RWPE2 (cell line): ENCODE data around the gene STXBP3.

ENCODE experiments used
- ATAC-seq: fragments of 200-7000 bp; cut with Tn5 transposase; 3 replicates; pipeline ENCODE4 v1.9.1; 2021; ENCODE audit warnings: low read depth
- DNase-seq: peaks from one replicate; pipeline ENCODE4 v3.0.0-alpha.2; 2020; ENCODE audit warnings: low spot score
- H3K27ac ChIP-seq: fragments of 450-650 bp; 2 replicates; pipeline ENCODE4 v1.5.1; 2017; ENCODE audit warnings: mild to moderate bottlenecking; ENCODE audit not compliant: poor library complexity, severe bottlenecking
- H3K27me3 ChIP-seq: fragments of 250-450 bp; sonication (Bioruptor Pico); 2 replicates; pipeline ENCODE4 v1.5.1; 2021; ENCODE audit warnings: mild to moderate bottlenecking, moderate library complexity; ENCODE audit not compliant: insufficient read depth, poor library complexity, severe bottlenecking
- H3K36me3 ChIP-seq: fragments of 250-450 bp; sonication (Bioruptor Pico); 2 replicates; pipeline ENCODE4 v1.5.1; 2020; ENCODE audit warnings: low read depth, mild to moderate bottlenecking, moderate library complexity
- H3K4me1 ChIP-seq: fragments of 250-450 bp; sonication (Bioruptor Pico); 2 replicates; pipeline ENCODE4 v1.5.1; 2021; ENCODE audit warnings: mild to moderate bottlenecking, moderate library complexity; ENCODE audit not compliant: insufficient read depth, poor library complexity, severe bottlenecking
- H3K4me3 ChIP-seq: fragments of 250-450 bp; sonication (Bioruptor Pico); 2 replicates; pipeline ENCODE4 v1.5.1; 2021; ENCODE audit warnings: mild to moderate bottlenecking, moderate library complexity; ENCODE audit not compliant: severe bottlenecking
- H3K9me3 ChIP-seq: fragments of 250-450 bp; sonication (Bioruptor Pico); 2 replicates; pipeline ENCODE4 v1.5.1; 2021; ENCODE audit warnings: mild to moderate bottlenecking, moderate library complexity; ENCODE audit not compliant: severe bottlenecking
- CTCF ChIP-seq: fragments of 450-650 bp; IDR thresholded peaks from one replicate; pipeline ENCODE4 v1.5.1; 2017; ENCODE audit warnings: mild to moderate bottlenecking, moderate library complexity; ENCODE audit not compliant: poor library complexity, severe bottlenecking

Gene STXBP3

GRCh38 chr1:108816049-108816893 is 69.8 kb downstream of the STXBP3 start:
- H3K27ac ChIP-seq = no peak overlapping the region
- no peak for DNase-seq
- no peak for TF ChIP-seq CTCF
- peaks cover 10% of the 10 kb centered on the region for H3K4me1 ChIP-seq
- no peak overlapping the region for H3K4me3 ChIP-seq
- H3K27me3 ChIP-seq = no peaks in the 10 kb centered on the region
- peak; percentile 84 for ATAC-seq
- no peaks in the 10 kb centered on the region for H3K36me3 ChIP-seq
- no peaks in the 10 kb centered on the region for H3K9me3 ChIP-seq

DNA sequence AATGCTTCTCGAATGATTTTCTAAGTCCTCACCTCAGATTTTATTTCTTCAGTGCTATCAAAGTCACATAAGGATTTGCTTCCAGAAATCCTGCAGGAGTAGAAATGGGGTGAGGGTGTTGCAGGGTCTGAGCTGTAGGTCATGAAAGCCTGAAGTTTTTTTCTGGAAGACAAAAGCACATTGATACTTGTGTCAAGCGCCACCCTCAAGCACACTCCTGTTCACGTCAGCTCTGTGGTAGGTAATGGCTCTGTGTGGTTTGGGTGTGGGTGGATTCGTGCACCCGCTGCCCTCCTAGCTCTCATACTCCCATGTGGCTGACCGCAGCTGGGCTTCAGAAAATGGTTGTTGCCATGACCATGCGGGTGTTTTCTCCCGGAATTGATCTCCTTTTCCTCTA is 70.5 kb downstream of the STXBP3 start:
- H3K4me3 ChIP-seq = no peak overlapping the region
- no peak for ATAC-seq
- no peaks in the 10 kb centered on the region for H3K27me3 ChIP-seq
- H3K9me3 ChIP-seq = no peaks in the 10 kb centered on the region
- DNase-seq = no peak
- H3K27ac ChIP-seq = no peak overlapping the region
- peaks cover 10% of the 10 kb centered on the region for H3K4me1 ChIP-seq
- no peak for TF ChIP-seq CTCF
- no peaks in the 10 kb centered on the region for H3K36me3 ChIP-seq

GRCh38 chr1:108817811-108818210 is 71.3 kb downstream of the STXBP3 start:
- Histone ChIP-seq H3K4me3 (no peak overlapping the region), H3K9me3 (no peaks in the 10 kb centered on the region), H3K4me1 (peaks cover 10% of the 10 kb centered on the region), H3K36me3 (no peaks in the 10 kb centered on the region), H3K27me3 (no peaks in the 10 kb centered on the region), H3K27ac (no peak overlapping the region)
- no peak for TF ChIP-seq CTCF
- DNase-seq (no peak), ATAC-seq (no peak)

GRCh38 chr1:108819878-108820277 is 73.4 kb downstream of the STXBP3 start:
- H3K4me3 ChIP-seq = no peak overlapping the region
- TF ChIP-seq CTCF = no peak
- ATAC-seq (no peak), DNase-seq (no peak)
- no peaks in the 10 kb centered on the region for H3K9me3 ChIP-seq
- no peaks in the 10 kb centered on the region for H3K36me3 ChIP-seq
- H3K27ac ChIP-seq = no peak overlapping the region
- H3K4me1 ChIP-seq = peaks cover 10% of the 10 kb centered on the region
- no peaks in the 10 kb centered on the region for H3K27me3 ChIP-seq

DNA sequence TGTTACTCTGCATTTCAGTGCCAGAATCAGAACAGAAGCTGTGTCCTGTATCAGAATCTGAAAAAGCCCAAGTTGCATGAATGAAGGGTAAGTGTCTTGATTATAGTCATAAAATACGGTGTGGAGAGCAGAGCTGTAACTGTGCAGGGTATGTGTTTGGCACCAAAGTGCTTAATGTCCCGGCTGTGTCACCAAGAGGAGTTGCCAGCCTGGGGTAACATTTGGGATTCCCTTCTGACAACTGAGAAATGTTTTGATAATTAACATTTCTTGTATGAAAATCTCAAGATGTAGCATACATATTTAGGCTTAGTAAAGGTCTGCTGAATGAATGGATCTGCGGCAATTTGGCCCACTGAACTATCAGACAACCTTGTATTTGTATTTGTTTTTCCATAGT is 77.2 kb downstream of the STXBP3 start:
- peaks cover 8% of the 10 kb centered on the region for H3K4me1 ChIP-seq
- TF ChIP-seq CTCF = no peak
- H3K4me3 ChIP-seq = no peak overlapping the region
- no peak for ATAC-seq
- no peak for DNase-seq
- H3K27me3 ChIP-seq = no peaks in the 10 kb centered on the region
- H3K36me3 ChIP-seq = no peaks in the 10 kb centered on the region
- no peaks in the 10 kb centered on the region for H3K9me3 ChIP-seq
- H3K27ac ChIP-seq = no peak overlapping the region
